Kidney glomerular epithelial cell (primary cell): ENCODE measurements around the gene ME3.
"Not testable (repeated sequence)": the region's sequence is repeated elsewhere in the genome, so short reads cannot be mapped to it uniquely, and the experiment has no call there.

Experiments
- DNase-seq: peaks from one replicate; lab custom pipeline; 2025; lab: John Stamatoyannopoulos, UW

The ME3 gene

GRCh38 chr11:86427441-86427840 is 245.0 kb downstream of the ME3 start:
- no peak for DNase-seq

- not testable (repeated sequence) for DNase-seq
Measured at GRCh38 chr11:86423488-86423887, 248.9 kb downstream of the ME3 start.

GRCh38 chr11:86422371-86422770 is 250.0 kb downstream of the ME3 start:
- DNase-seq, result no peak

- no peak for DNase-seq
Measured at GRCh38 chr11:86421946-86422345, 250.5 kb downstream of the ME3 start.

- DNase-seq, result no peak
Measured at GRCh38 chr11:86418917-86419316, 253.5 kb downstream of the ME3 start.

- no peak for DNase-seq
Measured at GRCh38 chr11:86418513-86418912, 253.9 kb downstream of the ME3 start.

- no peak for DNase-seq
Measured at GRCh38 chr11:86418106-86418505, 254.3 kb downstream of the ME3 start.

GRCh38 chr11:86416951-86417350 is 255.5 kb downstream of the ME3 start:
- not testable (repeated sequence) for DNase-seq

- no peak for DNase-seq
Measured at GRCh38 chr11:86416494-86416893, 255.9 kb downstream of the ME3 start.

- no peak for DNase-seq
Measured at GRCh38 chr11:86415026-86415425, 257.4 kb downstream of the ME3 start.

GRCh38 chr11:86414032-86414431 is 258.4 kb downstream of the ME3 start:
- DNase-seq, result no peak

- no peak for DNase-seq
Measured at GRCh38 chr11:86408845-86409244, 263.6 kb downstream of the ME3 start.

- DNase-seq, result no peak
Measured at GRCh38 chr11:86403458-86403857, 269.0 kb downstream of the ME3 start.

- DNase-seq, result no peak
Measured at GRCh38 chr11:86398106-86398505, 274.3 kb downstream of the ME3 start.

- DNase-seq, result no peak
Measured at GRCh38 chr11:86397351-86397750, 275.1 kb downstream of the ME3 start.

GRCh38 chr11:86396396-86396795 is 276.0 kb downstream of the ME3 start:
- no peak for DNase-seq

- DNase-seq, result no peak
Measured at GRCh38 chr11:86395061-86395551, 277.3 kb downstream of the ME3 start.
